ENCODE measurements around the gene CDK5R1.
A peak's percentile ranks its signal among the peaks of the same experiment; 100 is the strongest.
"Not testable (repeated sequence)": the region's sequence is repeated elsewhere in the genome, so short reads cannot be mapped to it uniquely, and the experiment has no call there.

CDK5R1 gene

DNA sequence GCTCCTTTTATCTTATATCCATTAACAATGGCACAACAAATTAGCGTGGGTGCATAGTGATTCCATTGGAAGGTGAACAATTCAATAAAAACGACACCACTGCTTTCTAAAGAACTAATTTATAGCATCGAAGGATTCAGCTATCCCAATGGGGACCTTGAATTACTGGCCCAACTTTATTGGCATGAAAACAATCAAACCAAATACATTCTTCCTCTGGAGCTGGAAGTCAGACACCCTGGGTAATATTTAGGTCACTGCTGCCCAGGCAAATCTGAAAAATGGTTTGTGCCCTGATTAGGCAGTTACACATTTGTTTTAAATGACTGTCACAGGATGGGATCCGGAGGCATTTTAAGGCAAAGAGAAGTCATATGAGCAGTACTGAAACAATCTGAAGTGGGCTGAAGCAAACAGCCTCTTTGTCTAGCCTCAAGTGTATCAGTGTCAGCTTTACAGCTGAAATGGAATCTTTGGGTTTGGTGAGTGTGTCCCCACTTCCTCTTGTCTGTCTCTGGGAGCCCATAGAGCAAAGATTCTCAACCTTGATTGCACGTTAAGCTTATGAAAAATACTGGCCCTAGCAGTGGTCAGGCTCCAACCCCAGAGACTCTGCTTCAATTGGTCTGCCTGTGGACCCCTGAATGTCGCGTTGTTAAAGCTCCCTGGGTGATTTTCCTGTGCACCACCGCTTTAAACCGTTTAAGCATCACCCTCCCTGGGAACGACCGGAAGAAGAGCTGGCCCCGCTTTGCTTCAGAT is 30.3 kb downstream of the CDK5R1 start:
- no peak for DNase-seq (ENCODE audit: low read depth in 2 of 2)

DNA sequence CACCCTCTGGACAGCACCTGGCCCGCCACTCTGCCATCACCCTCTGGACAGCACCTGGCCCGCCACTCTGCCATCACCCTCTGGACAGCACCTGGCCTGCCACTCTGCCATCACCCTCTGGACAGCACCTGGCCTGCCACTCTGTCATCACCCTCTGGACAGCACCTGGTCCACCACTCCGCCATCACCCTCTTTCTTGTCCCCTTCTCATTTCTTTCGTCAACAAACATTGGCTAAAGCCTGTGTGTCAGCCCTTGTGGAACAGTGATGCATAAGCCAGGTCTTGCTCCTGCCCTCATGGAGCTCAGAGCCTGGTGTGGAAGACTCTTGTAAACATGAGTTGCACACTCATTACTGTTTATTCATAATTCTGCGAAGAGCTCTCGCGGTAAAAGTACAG is 31.2 kb downstream of the CDK5R1 start:
- no peak for DNase-seq (ENCODE audit: low read depth in 2 of 2)

DNA sequence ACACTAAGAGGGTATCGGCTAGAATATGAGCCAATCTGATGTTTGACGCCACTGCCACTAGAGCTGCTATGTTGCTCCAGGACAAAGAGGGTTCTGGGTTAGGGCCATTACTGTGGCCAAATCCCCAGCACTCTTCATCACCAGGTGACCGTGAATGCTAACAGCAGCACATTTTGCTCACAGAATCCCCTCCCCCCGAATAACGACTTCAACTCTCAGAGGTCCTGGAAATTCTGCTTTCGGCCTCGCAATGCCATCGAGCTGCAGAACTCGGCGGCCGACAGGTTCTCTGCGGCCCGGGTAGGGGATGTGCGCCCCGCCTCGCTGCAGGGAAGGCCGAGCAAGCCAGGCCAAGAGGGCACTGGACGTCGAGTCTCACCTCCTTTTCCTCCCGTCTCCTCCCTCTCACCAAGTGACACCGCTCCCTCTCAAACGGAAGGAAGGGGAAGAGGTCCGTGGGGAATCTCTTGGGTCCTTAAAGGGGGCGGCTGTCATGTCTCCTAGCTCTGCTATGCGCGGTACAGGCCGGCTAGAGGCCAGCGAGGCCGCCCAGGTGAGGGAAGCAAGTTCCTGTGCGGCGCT is 31.9 kb downstream of the CDK5R1 start:
- DNase-seq (ENCODE audit: low read depth in 2 of 2): no peak

DNA sequence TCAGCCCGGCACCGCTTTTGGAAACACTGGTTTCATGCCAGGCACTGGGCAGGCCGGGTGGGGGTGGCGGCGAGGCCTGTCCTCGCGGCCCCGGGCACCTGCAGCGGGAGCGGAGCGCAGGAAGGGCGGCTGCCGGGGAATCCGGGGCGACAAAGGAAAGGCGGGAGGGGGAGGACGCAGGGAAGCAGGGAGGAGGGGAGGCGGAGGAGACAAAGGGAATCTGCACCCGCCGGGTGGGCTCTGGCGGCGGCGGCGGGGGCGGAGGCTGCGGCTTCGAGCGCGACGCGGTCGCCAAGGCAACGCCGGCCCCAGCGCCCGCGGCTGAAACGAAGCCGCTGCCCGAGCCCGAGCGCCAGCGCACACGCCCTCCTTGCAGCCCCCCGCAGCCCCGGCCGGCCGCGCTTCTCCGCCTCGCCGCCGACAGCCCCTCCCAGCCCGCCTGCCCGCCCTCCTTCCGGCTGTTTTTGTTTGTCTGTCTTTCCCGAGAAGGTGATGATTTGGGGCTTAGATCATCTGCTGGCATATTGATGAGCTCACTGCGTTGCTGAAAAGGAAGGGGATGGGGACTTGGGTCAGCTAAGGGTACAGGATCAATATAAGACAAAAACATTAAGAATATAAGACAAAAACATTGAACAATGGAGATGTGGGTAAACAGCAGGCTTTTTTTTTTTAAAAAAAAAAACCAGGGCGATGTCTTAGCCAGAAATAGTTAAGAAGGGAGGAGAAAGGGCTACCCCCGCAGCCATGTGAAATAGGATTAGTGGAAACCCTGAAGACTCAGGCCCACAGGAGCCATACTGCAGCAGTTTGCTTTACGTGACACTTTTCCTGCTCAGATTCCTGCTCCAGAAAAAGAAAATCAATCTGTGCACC is 32.7 kb downstream of the CDK5R1 start:
- peak; percentile 28 to 33 for DNase-seq (ENCODE audit: low read depth in 2 of 2)

DNA sequence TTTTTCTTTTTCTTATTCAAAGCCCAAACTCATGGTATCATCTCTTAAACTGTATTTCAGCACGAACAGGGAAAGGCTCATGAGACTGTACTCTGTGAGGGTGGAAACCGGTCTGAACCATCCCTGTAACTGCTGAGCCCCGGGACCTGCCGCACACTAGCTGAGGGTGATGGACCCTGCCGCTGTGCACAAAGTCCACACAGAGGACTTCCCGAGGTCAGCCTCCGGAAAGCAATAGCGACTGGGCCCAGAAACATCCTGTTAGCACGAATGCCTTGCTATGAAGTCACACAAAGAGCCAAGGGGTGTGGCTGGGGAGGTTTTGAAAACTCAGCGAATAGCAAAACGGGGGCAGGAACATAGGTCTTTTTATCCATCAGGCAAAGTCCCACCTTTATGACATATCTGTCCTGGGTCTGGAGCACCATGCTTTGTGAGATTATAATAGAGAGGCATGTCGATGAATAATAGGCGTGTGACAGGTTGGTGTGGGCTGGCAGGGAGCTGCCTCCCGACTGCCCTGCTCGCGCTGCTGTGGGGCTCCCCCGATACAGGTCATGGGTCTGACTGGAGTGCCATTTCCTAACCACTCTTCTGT is 33.4 kb downstream of the CDK5R1 start:
- no peak for DNase-seq (ENCODE audit: low read depth in 2 of 2)

DNA sequence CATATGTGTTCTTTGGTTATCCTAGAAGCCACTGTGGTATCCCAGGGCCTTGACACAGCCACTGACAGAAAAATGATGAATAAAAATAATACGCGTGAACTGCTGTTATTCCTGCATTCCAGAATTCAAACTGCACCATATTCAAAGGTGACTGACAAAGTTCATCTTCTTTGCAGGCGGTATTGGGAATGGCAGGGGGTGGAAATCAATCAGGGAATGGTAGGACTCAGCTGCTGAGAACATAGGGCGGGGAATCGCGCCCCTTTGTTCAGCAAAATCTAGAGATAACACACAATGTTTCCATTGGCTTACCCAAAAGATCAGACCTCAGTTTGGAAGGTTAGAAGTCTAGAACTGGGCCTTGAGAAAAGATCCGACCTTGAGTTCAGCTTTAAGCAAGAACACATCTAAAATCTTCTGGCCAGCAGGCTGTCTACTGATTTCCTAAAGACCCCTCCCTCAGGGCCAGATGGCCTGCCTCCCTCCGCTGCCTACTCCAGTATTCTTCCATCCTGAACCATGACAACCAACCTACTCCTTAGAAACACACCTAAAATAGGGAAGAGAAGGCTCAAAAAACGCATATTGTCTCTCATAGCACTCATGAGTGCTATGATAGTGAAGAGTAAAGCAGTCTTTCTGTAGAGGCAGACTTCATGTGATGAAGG is 34.1 kb downstream of the CDK5R1 start:
- DNase-seq (ENCODE audit: low read depth in 2 of 2): no peak

DNA sequence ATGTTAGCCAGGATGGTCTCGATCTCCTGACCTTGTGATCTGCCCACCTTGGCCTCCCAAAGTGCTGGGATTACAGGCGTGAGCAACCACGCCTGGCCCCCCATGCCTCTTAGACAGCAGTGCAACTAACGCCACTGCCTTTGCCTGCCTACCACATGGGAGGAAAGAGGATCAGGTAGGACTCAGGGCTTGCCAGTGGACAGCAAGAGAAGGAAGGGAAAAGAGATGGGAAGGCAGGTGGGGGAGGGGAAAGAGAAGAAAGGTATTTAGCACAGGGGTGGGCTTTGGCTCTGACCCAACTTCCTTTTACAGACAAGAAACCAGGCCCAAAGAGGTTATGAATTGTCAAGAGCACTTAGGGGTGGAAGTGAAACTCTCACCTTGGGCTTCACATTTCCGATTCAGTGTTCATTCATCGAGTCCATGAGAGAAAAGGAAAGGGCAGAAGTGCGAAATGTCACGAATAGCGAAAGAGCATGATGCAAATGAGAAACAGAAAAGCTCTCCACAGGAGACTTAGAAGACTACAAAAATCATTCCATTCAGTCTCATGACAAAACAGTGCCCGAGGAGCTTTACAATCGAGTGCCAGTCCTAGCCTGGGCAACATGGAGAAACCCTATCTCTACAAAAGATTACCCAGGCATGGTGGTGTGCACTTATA is 36.4 kb downstream of the CDK5R1 start:
- DNase-seq (ENCODE audit: low read depth in 2 of 2): no peak

DNA sequence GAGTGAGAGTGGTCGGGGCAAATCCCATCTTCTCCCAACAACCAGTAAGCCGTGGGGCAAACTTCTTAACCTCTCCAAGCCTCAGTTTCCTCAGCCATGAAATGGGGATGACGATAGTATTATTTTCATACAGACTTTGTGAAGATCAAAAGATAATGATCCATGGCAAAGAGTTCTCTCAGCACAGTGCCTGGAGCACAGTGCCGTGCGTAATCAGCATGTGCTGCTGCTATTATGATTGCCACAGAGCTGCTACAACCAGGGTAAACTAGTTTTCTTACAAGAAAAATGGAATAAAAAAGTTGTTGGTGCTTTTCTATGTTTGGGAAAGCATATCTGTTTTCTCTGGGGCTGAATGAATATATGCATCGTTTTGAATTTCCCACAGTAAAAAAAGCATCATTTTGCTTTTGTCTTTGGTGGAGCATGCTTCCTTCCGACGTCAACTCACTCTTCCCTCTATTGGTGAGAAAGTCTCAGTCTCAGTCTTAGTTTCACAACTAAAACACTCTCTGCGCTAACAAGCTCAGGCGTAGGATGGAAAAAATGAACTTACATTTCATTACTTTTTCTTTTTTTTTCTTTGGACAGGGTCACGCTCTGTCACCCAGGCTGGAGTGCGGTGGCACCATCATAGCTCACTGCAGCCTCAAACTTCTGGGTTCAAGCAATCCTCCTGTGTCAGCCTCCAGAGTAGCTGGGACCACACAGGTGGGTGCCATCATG is 37.2 kb downstream of the CDK5R1 start:
- no peak for DNase-seq (ENCODE audit: low read depth in 2 of 2)

DNA sequence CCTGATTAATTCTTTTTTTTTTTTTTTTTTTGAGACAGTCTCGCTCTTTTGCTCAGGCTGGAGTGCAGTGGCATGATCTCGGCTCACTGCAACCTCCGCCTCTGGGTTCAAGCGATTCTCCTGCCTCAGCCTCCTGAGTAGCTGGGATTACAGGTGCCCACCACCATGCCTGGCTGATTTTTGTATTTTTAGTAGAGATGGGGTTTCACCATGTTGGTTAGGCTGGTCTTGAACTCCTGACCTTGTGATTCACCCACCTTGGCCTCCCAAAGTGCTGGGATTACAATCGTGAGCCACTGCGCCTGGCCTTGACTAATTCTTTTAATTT is 37.7 kb downstream of the CDK5R1 start:
- not testable (repeated sequence) for DNase-seq (ENCODE audit: low read depth in 2 of 2)

DNA sequence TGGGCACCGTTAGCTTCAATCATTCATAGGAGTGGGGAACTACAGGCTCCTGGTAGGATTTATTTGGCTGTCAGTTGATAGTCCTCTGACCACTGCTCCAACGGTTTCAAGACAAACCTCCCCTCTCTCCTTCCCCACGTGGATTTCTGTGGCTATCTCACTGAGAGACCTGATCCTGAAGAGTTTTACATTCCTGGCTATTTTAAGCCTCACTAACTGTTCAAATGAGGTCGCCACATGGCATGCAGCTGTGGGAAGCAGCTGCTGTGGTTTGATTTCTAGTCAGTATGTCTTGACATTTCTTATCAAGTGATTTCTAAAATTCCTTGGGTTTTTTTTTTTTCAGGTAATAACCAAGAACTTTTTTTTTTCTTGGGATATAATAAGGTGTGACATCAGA is 38.3 kb downstream of the CDK5R1 start:
- no peak for DNase-seq (ENCODE audit: low read depth in 2 of 2)

DNA sequence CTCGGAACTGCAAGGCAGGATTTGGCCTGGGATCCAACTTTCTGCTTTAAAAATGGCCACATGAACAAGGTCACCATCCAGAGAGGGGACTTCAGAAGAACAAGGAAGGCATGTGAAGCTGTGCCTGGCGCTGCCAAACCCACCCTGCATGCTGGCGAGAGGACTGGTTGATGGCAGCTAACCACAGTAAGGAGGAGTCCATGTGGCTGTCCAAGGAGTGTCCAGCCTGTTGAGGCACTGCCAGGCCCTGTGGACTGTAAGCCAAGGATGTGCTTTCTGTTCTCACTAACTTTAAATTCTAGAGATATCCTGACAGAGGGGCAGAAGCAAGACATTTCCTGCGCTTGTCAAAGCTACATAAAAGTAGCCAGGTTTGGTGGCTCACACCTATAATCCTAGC is 40.4 kb downstream of the CDK5R1 start:
- DNase-seq (ENCODE audit: low read depth in 2 of 2): no peak

DNA sequence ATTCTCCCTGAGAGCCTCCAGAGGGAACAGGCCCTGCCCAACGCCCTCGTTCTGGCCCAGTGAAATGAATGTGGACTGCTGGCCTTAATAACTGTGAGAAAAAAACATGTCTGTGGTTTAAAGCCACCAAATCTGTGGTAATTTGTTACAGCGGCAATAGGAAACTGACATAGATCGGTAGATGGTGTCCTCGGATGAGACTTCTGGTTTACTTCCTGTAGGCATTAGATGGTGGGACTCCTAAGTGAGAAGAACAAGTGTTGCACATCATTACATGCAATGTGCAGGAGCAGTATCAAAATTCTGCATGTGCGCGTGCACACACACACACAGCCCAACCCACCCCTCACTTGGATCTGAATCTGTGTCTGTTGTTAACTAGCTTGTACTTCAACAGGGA is 42.0 kb downstream of the CDK5R1 start:
- DNase-seq (ENCODE audit: low read depth in 2 of 2): no peak

DNA sequence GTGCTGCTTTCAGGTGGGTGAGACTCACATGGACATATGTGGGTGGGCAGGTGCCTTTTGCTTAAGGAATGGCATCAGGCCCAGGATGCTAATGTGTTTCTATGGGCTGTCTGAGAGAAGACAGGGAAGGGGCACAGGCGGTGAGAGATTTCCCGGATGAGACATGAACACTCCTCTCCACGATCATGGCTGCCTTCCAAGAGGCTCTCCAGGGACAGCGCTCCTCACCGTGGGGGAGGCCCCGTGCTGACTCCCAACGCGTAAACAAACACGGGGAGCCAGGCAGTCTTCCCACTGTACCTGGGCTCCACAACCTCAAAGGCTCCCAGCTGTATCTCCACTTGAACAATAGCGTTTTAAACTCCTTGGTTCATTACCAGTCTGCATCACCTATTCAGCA is 42.8 kb downstream of the CDK5R1 start:
- DNase-seq (ENCODE audit: low read depth in 2 of 2): no peak

DNA sequence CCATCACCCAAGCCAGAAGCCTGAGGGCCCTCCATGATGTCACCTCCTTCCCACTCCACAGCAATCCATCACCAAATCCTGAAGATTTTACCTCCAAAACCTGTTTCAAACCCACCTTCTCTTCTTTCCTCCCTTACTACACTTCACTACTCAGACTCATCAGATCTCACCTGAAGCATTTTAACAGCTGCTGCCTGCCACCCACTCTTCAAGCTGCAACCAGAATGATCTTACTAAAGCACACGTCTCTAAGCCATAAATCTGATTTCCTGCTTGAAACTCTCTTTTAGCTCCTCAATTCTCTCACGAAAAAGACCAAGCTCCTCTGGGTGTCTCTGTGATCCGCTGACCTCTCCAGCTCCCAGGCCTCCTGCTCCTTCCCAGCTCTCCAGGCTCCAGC is 46.5 kb downstream of the CDK5R1 start:
- no peak for DNase-seq (ENCODE audit: low read depth in 2 of 2)

DNA sequence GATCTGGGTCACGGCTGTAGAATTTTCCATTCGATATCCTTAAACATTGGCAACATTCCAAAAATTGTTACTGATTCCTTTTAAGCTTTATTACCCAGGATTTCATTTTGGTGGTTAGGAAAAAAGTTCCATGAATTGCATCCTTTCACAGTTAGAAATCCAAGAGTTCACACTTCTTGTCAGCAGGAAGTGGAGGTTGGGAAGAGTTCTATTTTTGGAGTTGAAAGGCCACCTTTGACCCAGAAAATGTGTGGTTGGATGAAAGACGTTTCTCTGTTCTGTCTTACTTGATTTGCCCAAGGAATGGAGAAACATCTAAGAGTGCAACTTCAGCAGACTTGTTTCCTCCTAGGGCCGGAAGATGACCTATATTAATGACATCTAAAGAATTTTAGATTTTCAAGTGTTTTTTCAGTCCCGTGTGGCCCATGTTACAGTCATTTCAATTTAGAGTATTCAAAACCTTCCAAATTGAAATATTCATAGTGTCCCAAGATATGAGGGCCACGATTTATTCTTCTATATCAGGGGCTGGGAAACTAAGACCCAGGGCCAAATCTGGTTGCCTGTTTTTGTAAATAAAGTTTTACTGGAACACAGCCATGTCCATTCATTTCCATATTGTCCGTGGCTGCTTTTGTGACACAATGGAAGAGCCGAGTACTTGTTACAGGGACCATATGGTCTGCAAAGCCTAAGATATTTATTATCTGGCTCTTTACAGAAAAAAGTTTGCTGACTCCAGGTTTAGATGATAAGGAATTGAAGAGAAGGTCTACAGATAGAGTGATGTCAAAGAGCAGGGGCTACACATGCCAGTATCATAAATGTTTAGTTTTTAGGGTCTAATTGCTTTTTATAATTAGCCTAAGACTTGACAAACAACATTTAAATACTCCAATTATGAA is 50.2 kb downstream of the CDK5R1 start:
- no peak for DNase-seq (ENCODE audit: low read depth in 2 of 2)

Measured in activated CD8-positive, alpha-beta memory T cell treated with anti-CD3 and anti-CD28 coated beads for 4 hours (primary cell).